Astrocyte (in vitro differentiated cells and primary cell): Measurements from ENCODE around the gene CLN5.

Source experiments
- CTCF ChIP-seq: IDR thresholded peaks from 2 replicates; pipeline ENCODE4 v1.5.1; 2011; ENCODE audit warnings: low read depth, mild to moderate bottlenecking, inconsistent platforms, low read length, moderate library complexity; ENCODE audit not compliant: insufficient read depth
- EZH2 ChIP-seq: IDR thresholded peaks from 2 replicates; pipeline ENCODE4 v1.6.1; 2012; ENCODE audit warnings: mild to moderate bottlenecking, low read length, inconsistent platforms; ENCODE audit not compliant: insufficient read depth

- TF ChIP-seq CTCF, result no peak
- TF ChIP-seq EZH2, result no peak
Measured at GRCh38 chr13:76969488-76970365, 22.2 kb upstream of the CLN5 start.
